ENCODE measurements around the gene ZNF181.
"Not testable (repeated sequence)": the region's sequence is repeated elsewhere in the genome, so short reads cannot be mapped to it uniquely, and the experiment has no call there.

Gene ZNF181

DNA sequence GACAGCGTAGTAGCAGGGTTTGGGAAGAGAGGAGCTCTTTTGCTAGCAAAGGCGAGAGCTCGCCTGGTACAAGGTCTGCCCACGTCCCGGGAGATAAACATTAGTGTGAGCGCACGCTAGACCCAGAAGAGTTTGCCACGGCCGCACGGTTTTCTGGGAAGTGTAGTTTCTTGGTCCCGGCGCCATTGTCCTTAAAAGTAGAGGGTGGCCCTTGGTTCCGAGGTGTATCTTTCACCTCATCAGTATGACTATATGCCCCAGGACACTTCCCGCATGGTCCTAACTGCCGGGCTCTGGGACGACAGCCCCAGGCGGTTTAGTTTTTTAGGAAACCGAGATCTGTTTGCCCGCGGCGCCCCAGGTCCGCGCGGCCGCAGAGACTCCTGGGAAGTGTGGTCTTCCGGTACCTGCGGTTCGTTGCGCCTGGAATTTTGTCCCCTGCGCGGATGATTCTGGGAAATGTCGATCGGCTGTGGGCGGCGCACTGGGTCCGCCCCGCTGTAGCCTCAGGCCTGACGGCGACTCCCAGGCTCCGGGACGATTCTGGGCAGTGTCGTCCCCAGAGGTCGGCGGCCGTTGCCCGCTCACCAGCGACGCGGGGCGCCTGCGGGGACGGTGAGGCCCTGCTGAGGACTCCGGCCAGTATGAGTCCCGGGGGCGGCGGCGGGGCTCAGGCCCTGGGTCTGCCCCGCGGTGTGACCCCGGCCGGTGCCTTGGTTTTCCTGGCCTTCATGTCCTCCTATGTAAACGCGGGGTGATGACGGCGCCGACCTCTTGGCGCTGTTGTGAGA, at the start of gene ZNF181:
TSS of gene ZNF181 (plus strand) at position 498 of the 791 bp plus-strand sequence. CDS start 795 bp downstream, outside the sequence.
- DNase-seq = peak; percentile 81

DNA sequence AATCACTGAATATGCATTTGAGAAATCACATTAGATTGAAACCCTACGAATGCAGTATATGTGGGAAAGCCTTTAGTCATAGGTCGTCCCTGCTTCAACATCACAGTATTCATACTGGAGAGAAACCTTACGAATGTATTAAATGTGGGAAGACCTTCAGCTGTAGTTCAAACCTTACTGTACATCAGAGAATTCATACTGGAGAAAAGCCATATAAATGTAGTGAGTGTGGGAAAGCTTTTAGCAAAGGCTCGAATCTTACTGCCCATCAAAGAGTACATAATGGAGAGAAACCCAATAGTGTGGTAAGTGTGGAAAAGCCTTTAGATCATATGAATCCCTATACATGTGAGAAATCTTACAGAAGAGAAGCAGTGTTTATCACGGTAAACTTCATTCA, 48.8 kb upstream of the ZNF181 start:
- DNase-seq = not testable (repeated sequence)

- no peak for DNase-seq
These were observed 47.6 kb upstream of the ZNF181 start for GRCh38 chr19:34686455-34686854.

GRCh38 chr19:34687348-34687747, 46.7 kb upstream of the ZNF181 start:
- no peak for DNase-seq

- no peak for DNase-seq
These were observed 45.5 kb upstream of the ZNF181 start for GRCh38 chr19:34688592-34688991.

DNA sequence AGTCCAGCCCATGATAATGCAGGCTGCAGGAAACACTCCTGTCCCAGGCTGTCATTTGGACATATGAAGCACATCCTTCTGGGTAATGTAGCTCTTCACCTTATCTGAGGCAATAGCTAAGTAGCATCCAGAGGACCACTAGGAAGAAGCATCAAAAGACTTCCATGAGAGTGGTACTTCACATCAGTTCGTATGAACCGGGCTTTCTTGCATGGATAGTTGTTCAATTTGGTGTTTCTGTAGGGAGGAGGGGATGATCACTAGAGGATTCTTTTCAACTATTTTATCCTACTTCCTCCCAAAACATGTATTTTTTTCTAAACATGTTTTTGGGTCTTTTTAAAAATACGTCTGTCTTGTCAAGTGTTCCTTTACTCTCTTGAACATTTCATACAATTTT, 43.7 kb upstream of the ZNF181 start:
- no peak for DNase-seq

GRCh38 chr19:34692549-34692948, 41.5 kb upstream of the ZNF181 start:
- DNase-seq = no peak

DNA sequence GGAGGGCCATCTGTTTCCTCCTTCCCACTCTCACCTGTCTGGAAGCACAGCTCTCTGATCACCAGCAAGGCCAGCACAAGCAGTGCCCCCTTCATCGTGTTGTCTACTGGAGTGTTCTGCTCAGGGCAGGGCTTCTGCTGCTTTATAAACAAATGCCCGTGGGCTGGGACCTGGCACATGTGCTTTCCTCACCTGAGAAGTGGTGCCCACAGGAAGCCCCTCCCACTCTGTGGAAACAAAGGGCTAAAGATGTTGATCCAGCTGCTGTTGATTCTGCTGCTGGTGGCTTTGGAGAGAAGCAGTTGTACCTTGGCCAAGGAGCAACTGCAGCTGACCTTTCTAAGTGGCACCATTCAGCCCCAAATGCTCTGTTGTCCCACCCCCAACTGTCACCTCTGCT, 26.4 kb upstream of the ZNF181 start:
- no peak for DNase-seq

DNA sequence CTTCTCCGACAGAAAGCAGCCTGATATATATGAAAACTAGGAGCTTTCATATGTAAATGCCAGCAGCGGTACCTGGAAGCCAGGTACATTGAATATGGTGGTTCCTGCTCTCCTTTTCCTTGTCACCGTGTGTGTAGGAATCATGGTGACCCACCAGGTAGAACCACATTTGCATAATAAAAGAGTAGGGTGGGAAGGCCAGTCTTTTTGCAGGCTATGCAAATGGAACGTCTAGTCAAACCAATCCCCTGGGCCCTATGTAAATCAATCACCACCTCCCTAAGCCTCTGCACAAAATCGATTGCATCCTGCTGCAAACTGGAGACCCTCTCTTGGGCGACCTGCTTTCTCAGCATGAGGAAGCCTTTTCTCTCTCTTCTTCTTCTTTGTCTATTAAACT, 22.2 kb upstream of the ZNF181 start:
- DNase-seq = no peak

GRCh38 chr19:34712395-34713261, 21.4 kb upstream of the ZNF181 start:
- peak; percentile 78 for DNase-seq

- DNase-seq = no peak
These were observed 20.8 kb upstream of the ZNF181 start for GRCh38 chr19:34713262-34713637.

- DNase-seq = no peak
These were observed 18.7 kb upstream of the ZNF181 start for GRCh38 chr19:34715357-34715756.

DNA sequence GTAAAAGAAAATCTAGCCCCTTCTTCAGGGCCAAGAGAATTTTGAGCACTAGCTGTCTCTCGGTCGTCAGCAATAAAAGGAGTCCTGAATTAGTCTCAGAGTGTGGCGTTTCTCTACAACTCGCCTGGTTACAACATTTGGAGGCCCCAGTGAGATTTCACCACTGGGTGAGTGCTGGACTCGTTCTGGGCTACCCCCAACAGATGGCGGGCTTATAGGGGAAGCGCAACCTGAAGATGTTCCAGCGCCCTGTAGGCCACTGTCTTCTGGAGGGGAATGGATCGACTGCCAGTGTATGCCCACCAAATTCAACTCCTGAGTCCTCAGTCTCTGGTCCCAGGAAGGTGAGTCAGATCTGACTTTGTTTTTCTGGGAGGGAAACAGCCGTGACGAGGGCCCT, 11.7 kb upstream of the ZNF181 start:
- DNase-seq = no peak

DNA sequence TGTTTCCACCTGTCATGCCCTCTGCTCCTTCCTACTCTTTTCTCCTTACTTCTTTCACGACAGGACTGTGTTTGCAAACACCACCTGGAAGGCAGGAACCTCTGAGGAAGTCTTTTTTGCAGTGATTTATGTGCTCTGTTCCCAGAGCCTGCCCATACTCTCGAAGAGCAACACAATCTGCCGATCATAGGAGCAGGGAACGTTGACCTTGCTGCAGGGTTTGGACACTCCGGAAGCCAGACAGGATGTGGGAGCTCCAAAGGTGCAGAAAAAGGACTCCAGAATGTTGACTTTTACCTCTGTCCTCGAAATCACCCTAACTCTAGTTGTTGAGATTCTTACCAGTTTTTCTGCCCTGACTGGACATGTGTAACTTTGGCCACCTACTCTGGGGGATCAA, 8.6 kb upstream of the ZNF181 start:
- no peak for DNase-seq

DNA sequence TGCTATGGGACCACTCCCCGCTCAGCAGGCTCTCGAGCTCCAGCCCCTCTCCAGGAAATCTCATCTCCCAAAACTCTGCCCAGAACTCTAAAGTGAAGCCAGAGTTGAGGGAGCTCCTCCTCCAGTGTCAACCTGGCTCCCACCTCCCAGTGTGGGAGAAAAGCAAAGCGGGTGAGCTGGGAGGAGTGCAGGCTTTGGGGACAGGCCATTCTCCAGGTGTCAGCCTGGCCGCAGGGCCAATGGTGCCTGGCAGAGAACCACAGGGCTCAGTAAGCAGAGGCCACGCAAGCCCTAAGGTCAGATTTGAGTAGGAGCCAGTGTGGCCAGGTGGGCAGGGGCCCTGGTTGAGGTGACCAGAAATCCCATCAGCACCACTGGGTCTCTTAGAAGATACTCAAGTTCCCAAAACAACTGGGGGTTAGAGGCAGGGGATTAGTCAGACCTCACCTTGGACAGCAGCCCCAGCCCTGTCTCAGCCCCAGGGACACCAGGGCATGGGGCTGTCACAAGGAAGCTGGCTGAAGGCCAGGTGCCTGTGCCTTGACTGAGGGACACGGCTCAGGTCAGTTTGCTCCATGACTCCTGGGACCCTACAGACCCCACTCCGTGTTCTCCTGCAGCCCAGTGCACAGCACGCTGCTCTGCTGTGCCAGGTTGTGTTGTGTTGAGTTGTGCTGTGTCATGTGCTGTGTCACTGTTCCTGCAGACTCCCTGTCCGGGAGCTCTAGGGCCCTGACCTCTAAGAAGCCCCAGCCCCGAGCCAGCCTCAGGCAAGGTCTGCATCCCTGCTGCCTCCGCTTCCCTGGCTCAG, 2.8 kb upstream of the ZNF181 start:
- DNase-seq = no peak

GRCh38 chr19:34731964-34732363, 2.1 kb upstream of the ZNF181 start:
- DNase-seq = no peak

- DNase-seq = no peak
These were observed 1.3 kb upstream of the ZNF181 start for GRCh38 chr19:34732612-34733211.

GRCh38 chr19:34733266-34733745, 737 bp upstream of the ZNF181 start:
- DNase-seq = no peak

DNA sequence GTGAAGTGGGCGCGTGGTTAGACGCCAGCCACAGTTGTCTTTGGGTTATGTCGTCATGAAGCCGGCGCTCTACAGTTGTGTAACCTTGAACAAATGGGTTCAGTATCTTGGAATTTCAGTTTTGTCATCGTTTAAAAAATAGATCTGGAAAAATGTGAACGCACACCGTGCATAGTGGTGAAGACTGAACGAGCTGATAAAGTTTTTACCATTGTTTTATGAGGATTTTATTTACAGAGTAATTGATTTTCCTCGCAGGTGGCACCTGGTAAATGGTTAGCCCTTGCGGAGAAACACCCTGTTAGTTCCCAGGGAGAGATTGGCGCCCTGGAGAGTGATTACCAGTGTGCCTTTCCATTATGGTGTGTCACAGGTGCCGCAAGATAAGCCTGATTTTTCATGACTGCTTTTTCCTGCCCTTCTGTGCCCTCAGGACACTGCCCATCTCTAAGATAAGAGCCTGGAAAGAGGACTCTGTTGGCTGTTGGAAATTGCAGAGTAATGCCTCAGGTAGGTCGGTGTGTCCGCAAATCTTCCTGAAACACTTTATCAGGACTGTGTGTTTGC, 577 bp downstream of the ZNF181 start:
- DNase-seq = no peak

DNA sequence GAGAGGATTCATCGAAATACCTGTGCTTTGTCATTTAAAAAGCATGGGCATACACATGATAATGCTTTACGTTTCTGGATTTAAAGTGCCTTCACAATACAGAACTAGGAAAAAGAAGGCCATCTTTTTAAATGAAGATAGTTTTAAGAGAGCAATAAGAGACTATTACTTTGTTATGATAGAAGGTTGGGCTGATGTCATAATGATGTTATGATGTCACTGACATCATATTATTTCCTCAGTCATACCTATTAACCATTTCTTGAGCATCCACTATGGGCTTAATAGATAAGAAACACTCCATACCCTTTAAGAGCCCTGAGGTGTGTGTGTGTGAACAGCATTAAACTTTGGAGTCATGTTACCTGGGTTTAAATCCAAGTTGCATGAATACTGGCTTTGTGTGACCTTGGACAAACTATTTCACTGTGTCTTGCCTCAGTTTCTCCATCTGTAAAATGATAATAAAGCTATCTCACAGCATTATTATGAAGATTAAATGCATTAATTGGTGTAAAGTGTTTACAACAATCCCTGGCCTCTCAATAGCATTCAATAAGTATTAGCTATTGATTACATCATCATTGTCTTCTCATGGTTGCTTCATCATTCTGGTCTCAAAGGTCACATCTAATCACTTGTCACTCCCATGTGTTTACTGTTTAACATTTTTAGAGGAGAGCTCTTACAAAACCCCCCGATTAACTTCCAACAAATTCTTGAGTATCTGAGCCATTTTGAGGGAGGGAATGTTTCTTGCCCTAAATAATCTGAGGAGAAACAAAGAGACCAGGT, 11.1 kb downstream of the ZNF181 start:
- no peak for DNase-seq

DNA sequence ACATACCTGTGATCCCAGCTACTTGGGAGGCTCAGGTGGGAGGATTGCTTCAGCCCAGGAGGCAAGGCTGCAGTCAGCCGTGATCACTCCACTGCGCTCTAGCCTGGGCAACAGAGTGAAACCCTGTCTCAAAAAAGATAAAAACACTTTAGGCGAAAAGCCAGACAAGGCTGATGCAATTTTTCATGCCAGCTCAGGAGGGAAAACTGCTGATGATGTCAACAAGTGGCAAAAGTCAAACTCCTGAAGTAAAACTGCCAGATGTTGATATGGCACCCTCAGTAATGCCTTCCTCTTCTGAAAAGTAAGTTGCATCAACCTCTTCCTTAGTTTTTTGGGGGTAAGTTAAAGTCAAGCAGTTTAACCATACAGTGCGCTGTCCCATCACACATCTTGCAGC, 23.4 kb downstream of the ZNF181 start:
- no peak for DNase-seq
